H1 (cell line): ENCODE measurements around the gene FAIM2. TPM values are rescaled to one million over a fixed set of nuclear protein-coding genes. Genes with fewer than 3 reads are reported as not detected.
A peak's percentile ranks its signal among the peaks of the same experiment; 100 is the strongest.

Experiments
- CTCF ChIA-PET: fragments of 300-600 bp; sonication (Branson Sonifier 250); formaldehyde crosslinking; loops from one replicate; lab custom pipeline; 2021; ENCODE audit not compliant: partially characterized antibody; lab: Charles Lee
- POLR2A ChIA-PET: fragments of 300-600 bp; sonication (Branson Sonifier 250); formaldehyde crosslinking; loops from one replicate; lab custom pipeline; 2021; ENCODE audit warnings: inconsistent platforms; ENCODE audit not compliant: partially characterized antibody; lab: Charles Lee
- DNase-seq, 2 experiments: peaks; one replicate each; pipeline versions ENCODE4 v3.0.0 to v3.0.0-alpha.2; 2010 to 2022; ENCODE audit warnings: low spot score in 2 of 2, low read depth in 1 of 2, mixed read lengths in 1 of 2
- FAIRE-seq: peaks from 2 replicates; lab custom pipeline; 2011; peaks lifted over from hg19 to GRCh38; lab: Jason Lieb, UNC
- H2AFZ ChIP-seq: 2 replicates; pipeline ENCODE4 v1.8.1; 2012; ENCODE audit warnings: low read length, inconsistent platforms
- H2AK5ac ChIP-seq: 2 replicates; pipeline ENCODE4 v1.6.1; 2013; ENCODE audit warnings: low read depth, low read length
- H2BK120ac ChIP-seq: replicated peaks from 2 replicates; pipeline ENCODE3; 2013; ENCODE audit warnings: low read depth, low read length, inconsistent platforms
- H2BK12ac ChIP-seq: 2 replicates; pipeline ENCODE4 v1.6.1; 2013; ENCODE audit warnings: low read depth, low read length
- H2BK15ac ChIP-seq: 2 replicates; pipeline ENCODE4 v1.6.1; 2013; ENCODE audit warnings: low read length
- H2BK20ac ChIP-seq: 2 replicates; pipeline ENCODE4 v1.6.1; 2013; ENCODE audit warnings: low read length
- H2BK5ac ChIP-seq: 2 replicates; pipeline ENCODE4 v1.6.1; 2013; ENCODE audit warnings: low read depth, low read length
- H3K14ac ChIP-seq: 2 replicates; pipeline ENCODE4 v1.6.1; 2013; ENCODE audit warnings: inconsistent platforms; ENCODE audit not compliant: insufficient read length
- H3K18ac ChIP-seq: 2 replicates; pipeline ENCODE4 v1.6.1; 2013; ENCODE audit warnings: low read length; ENCODE audit errors: extremely low read depth
- H3K23ac ChIP-seq: 2 replicates; pipeline ENCODE4 v1.6.1; 2013; ENCODE audit warnings: inconsistent platforms; ENCODE audit not compliant: insufficient read length
- H3K23me2 ChIP-seq: 2 replicates; pipeline ENCODE4 v1.6.1; 2013; ENCODE audit warnings: low read depth, low read length
- H3K27ac ChIP-seq: 2 replicates; pipeline ENCODE4 v1.6.1; 2011; ENCODE audit warnings: low read depth, low read length, inconsistent platforms
- H3K27me3 ChIP-seq, 4 experiments: replicated peaks in 1 of 4; 1 replicate in 1 of 4; 2 replicates in 3 of 4; pipeline versions ENCODE4 v1.6.1 to v1.8.1; 2011 to 2013; ENCODE audit warnings: low read length in 3 of 4, mild to moderate bottlenecking in 3 of 4, inconsistent platforms in 2 of 4, mixed read lengths in 2 of 4, moderate library complexity in 1 of 4; ENCODE audit not compliant: control insufficient read depth in 3 of 4, insufficient read depth in 3 of 4; ENCODE audit errors: extremely low read depth in 1 of 4
- H3K36me3 ChIP-seq, 4 experiments: 2 replicates each; pipeline versions ENCODE4 v1.6.1 to v1.8.1; 2011 to 2013; ENCODE audit warnings: mild to moderate bottlenecking in 4 of 4, low read length in 3 of 4, moderate library complexity in 2 of 4, control low read depth in 1 of 4, inconsistent platforms in 1 of 4; ENCODE audit not compliant: insufficient read depth in 4 of 4, control insufficient read depth in 2 of 4
- H3K4ac ChIP-seq: replicated peaks from 2 replicates; pipeline ENCODE3; 2013; ENCODE audit warnings: low read length, low read depth, mixed read lengths, inconsistent platforms; ENCODE audit not compliant: insufficient read length
- H3K4me1 ChIP-seq, 4 experiments: replicated peaks in 1 of 4; 1 replicate in 1 of 4; 2 replicates in 3 of 4; pipeline versions ENCODE4 v1.6.1 to v1.8.1; 2011 to 2013; ENCODE audit warnings: low read length in 3 of 4, inconsistent platforms in 2 of 4, mixed read lengths in 1 of 4; ENCODE audit not compliant: insufficient read depth in 4 of 4, control insufficient read depth in 3 of 4
- H3K4me2 ChIP-seq, 2 experiments: 2 replicates each; pipeline versions ENCODE4 v1.6.1 to v1.8.1; 2011 to 2013; ENCODE audit warnings: low read depth in 2 of 2, low read length in 2 of 2, control low read depth in 1 of 2, inconsistent platforms in 1 of 2, mild to moderate bottlenecking in 1 of 2; ENCODE audit not compliant: insufficient read depth in 1 of 2
- H3K4me3 ChIP-seq, 4 experiments: fragments of 200-600, 300-600 bp in 1 of 4; sonication (generic), shearing (Covaris generic), sonication (Bioruptor Twin) in 1 of 4; 2 replicates each; pipeline versions ENCODE4 v1.5.1 to v1.8.1; 2011 to 2016; ENCODE audit warnings: low read length in 4 of 4, low read depth in 3 of 4, control low read depth in 2 of 4, inconsistent platforms in 2 of 4, mild to moderate bottlenecking in 2 of 4, mixed read lengths in 1 of 4, moderate library complexity in 1 of 4; ENCODE audit not compliant: insufficient read depth in 2 of 4; ENCODE audit errors: extremely low read depth in 1 of 4
- H3K56ac ChIP-seq: replicated peaks from 2 replicates; pipeline ENCODE3; 2013; ENCODE audit warnings: low read depth, mild to moderate bottlenecking, mixed read lengths, low read length, inconsistent platforms; ENCODE audit not compliant: insufficient read length
- H3K79me1 ChIP-seq: 2 replicates; pipeline ENCODE4 v1.6.1; 2013; ENCODE audit warnings: low read depth, low read length, control low read depth
- H3K79me2 ChIP-seq, 2 experiments: 2 replicates each; pipeline versions ENCODE4 v1.6.1 to v1.8.1; 2012 to 2013; ENCODE audit warnings: low read length in 2 of 2, mild to moderate bottlenecking in 2 of 2, inconsistent platforms in 1 of 2; ENCODE audit not compliant: insufficient read depth in 2 of 2, control insufficient read depth in 1 of 2
- H3K9ac ChIP-seq, 4 experiments: replicated peaks in 1 of 4; 1 replicate in 1 of 4; 2 replicates in 3 of 4; pipeline versions ENCODE4 v1.6.1 to v1.8.1; 2011 to 2013; ENCODE audit warnings: low read depth in 3 of 4, low read length in 3 of 4, control low read depth in 2 of 4, mild to moderate bottlenecking in 2 of 4, moderate library complexity in 2 of 4, inconsistent platforms in 1 of 4; ENCODE audit errors: extremely low read depth in 1 of 4
- H3K9me3 ChIP-seq, 2 experiments: 2 replicates each; pipeline versions ENCODE4 v1.6.1 to v1.8.1; 2012 to 2013; ENCODE audit warnings: mild to moderate bottlenecking in 2 of 2, moderate library complexity in 2 of 2, control low read depth in 1 of 2, inconsistent platforms in 1 of 2, low read depth in 1 of 2, low read length in 1 of 2, mixed read lengths in 1 of 2; ENCODE audit not compliant: insufficient read depth in 2 of 2
- H4K20me1 ChIP-seq, 2 experiments: replicated peaks in 1 of 2; 2 replicates each; pipeline versions ENCODE3 to v1.8.1; 2011 to 2013; ENCODE audit warnings: inconsistent platforms in 2 of 2, low read length in 2 of 2, mild to moderate bottlenecking in 1 of 2; ENCODE audit not compliant: insufficient read depth in 2 of 2, control insufficient read depth in 1 of 2
- H4K5ac ChIP-seq: 2 replicates; pipeline ENCODE4 v1.6.1; 2013; ENCODE audit warnings: low read length, low read depth, mixed read lengths, inconsistent platforms; ENCODE audit not compliant: insufficient read length
- H4K8ac ChIP-seq: 2 replicates; pipeline ENCODE4 v1.8.0; 2013; ENCODE audit warnings: mild to moderate bottlenecking, moderate library complexity, low read length, inconsistent platforms; ENCODE audit not compliant: insufficient read depth; ENCODE audit errors: extremely low read depth
- H4K91ac ChIP-seq: replicated peaks from 2 replicates; pipeline ENCODE3; 2013; ENCODE audit warnings: low read length, mixed read lengths, inconsistent platforms; ENCODE audit not compliant: insufficient read length
- ASH2L ChIP-seq: fragments of 200-600, 300-600 bp; sonication (generic); IDR thresholded peaks from one replicate; pipeline ENCODE4 v1.7.1; 2017; ENCODE audit warnings: low read length
- CBX5 ChIP-seq: fragments of 300-800, 300-1000 bp; sonication (generic); IDR thresholded peaks from 2 replicates; pipeline ENCODE4 v1.7.1; 2016; ENCODE audit warnings: antibody characterized with exemption, low read length, low read depth
- CREB1 ChIP-seq: IDR thresholded peaks from 2 replicates; pipeline ENCODE4 v1.6.1; 2012; ENCODE audit warnings: inconsistent platforms
- E2F6 ChIP-seq: IDR thresholded peaks from 2 replicates; pipeline ENCODE4 v1.6.1; 2012; ENCODE audit warnings: inconsistent platforms
- PHF8 ChIP-seq: fragments of 200-600 bp; sonication (generic); conservative IDR thresholded peaks from 2 replicates; pipeline ENCODE4 v1.7.1; 2012; ENCODE audit warnings: low read depth, mild to moderate bottlenecking, inconsistent platforms, low read length, moderate library complexity
- POLR2A ChIP-seq, 2 experiments: IDR thresholded peaks; 1 replicate in 1 of 2; 2 replicates in 1 of 2; pipeline ENCODE4 v1.6.1; 2011; ENCODE audit warnings: low read depth in 2 of 2, low read length in 2 of 2, mild to moderate bottlenecking in 2 of 2; ENCODE audit errors: control extremely low read depth in 1 of 2
- POLR2AphosphoS5 ChIP-seq: IDR thresholded peaks from 2 replicates; pipeline ENCODE4 v1.6.1; 2011; ENCODE audit warnings: low read depth, low read length
- SIX5 ChIP-seq: IDR thresholded peaks from 2 replicates; pipeline ENCODE4 v1.6.1; 2011; ENCODE audit warnings: mild to moderate bottlenecking, low read depth, low read length
- SP1 ChIP-seq: IDR thresholded peaks from 2 replicates; pipeline ENCODE4 v1.6.1; 2011; ENCODE audit warnings: low read depth, low read length
- SP2 ChIP-seq: IDR thresholded peaks from 2 replicates; pipeline ENCODE4 v1.6.1; 2012; ENCODE audit warnings: mild to moderate bottlenecking, low read length, inconsistent platforms
- SP4 ChIP-seq: IDR thresholded peaks from 2 replicates; pipeline ENCODE4 v1.6.1; 2012; ENCODE audit warnings: low read length, inconsistent platforms
- TAF1 ChIP-seq: IDR thresholded peaks from 2 replicates; pipeline ENCODE4 v1.6.1; 2011; ENCODE audit warnings: mild to moderate bottlenecking, low read depth, low read length
- YY1 ChIP-seq: IDR thresholded peaks from 2 replicates; pipeline ENCODE4 v1.6.1; 2011; ENCODE audit warnings: low read depth, mild to moderate bottlenecking, low read length
- WGBS, 2 experiments: shearing (Covaris generic) in 1 of 2; methylation state at CpG; one replicate each; pipeline versions ENCODE4 v1.1.6 to v1.1.7; 2013 to 2015; ENCODE audit warnings: low lambda C conversion rate in 2 of 2, mixed read lengths in 2 of 2, inconsistent platforms in 1 of 2, low coverage in 1 of 2, missing lambda C conversion rate in 1 of 2; ENCODE audit not compliant: insufficient replicate concordance in 2 of 2, insufficient coverage in 1 of 2, insufficient read length in 1 of 2; ENCODE audit errors: extremely low coverage in 1 of 2, missing lambda C conversion rate in 1 of 2; 5-methylcytosine and 5-hydroxymethylcytosine counted together
- polyA plus RNA-seq, 7 experiments: library from polyadenylated mRNA; depleted of rRNA in 3 of 7; stranded (reverse) in 5 of 7; unstranded in 2 of 7; fragments of >200 nt in 5 of 7; fragments of 200-250 nt in 2 of 7; gene quantifications; 1 replicate in 5 of 7; 2 replicates in 1 of 7; 4 replicates in 1 of 7; pipeline versions ENCODE4 v1.2.1 to v1.2.3, GENCODE V29; 2011 to 2013; ENCODE audit warnings: missing spikeins in 2 of 7, mixed read lengths in 2 of 7
- total RNA-seq: library from RNA; stranded (reverse); fragmentation: NEBNext Ultra II Directional; extraction: Animal tissue kit (Norgen Biotek cat#: 25700); gene quantifications from 2 replicates; pipeline ENCODE4 v1.2.1, GENCODE V29; 2021

Gene FAIM2
- total and polyA plus RNA-seq, 2 of the 8 experiments (the other 6 are each of a cell fraction or from before 2014, with no cell fraction given): 0.89 to 1.3 TPM

- no peak for FAIRE-seq
- Histone ChIP-seq H3K4me3 (no peak overlapping the region), H2BK120ac (no peak overlapping the region), H3K4me1 (peaks cover 0 to 25% (median 13%) of the 10 kb centered on the region in 4 experiments; a peak in 6 of 7 replicates), H3K9ac (no peak overlapping the region), H4K5ac (peak overlapping the region; percentile 51), H3K79me1 (no peaks in the 10 kb centered on the region; the same call in 1 of the 2 replicates), H3K4ac (no peak overlapping the region), H4K20me1 (peaks cover 0 to 15% of the 10 kb centered on the region in 2 experiments), H2BK20ac (no peak overlapping the region), H2BK12ac (no peak overlapping the region; the same call in 1 of the 2 replicates), H3K9me3 (peaks cover 0 to 7% of the 10 kb centered on the region in 2 experiments; a peak in 1 of 4 replicates), H4K8ac (no peak overlapping the region), H3K18ac (no peak overlapping the region; the same call in 1 of the 2 replicates), H3K14ac (no peak overlapping the region), H3K36me3 (no peaks in the 10 kb centered on the region), H2BK5ac (no peak overlapping the region), H3K4me2 (0 out of 4 replicates have a peak overlapping the region, but pooled peaks of 1 of the 2 experiments have one; percentile 25), H2AK5ac (no peak overlapping the region), H3K27me3 (no peaks in the 10 kb centered on the region; a peak in 1 of 7 replicates), H3K79me2 (no peaks in the 10 kb centered on the region), H3K23me2 (peaks cover 3% of the 10 kb centered on the region; the same call in 1 of the 2 replicates), H3K56ac (no peak overlapping the region), H3K27ac (no peak overlapping the region), H3K23ac (no peak overlapping the region), H2AFZ (no peak overlapping the region), H4K91ac (no peak overlapping the region), H2BK15ac (no peak overlapping the region)
- no peak for DNase-seq
- 89% methylated on average over 11 of the region's 16 CpGs; no CpG with 5 or more reads in 1 of the 2 experiments for WGBS, 2 experiments
- CTCF ChIA-PET: interaction anchor here (0.7 to 5.0 kb wide), 11 partner anchors 8 to 119 kb away, joined by 3 to 35 read pairs (median 4); no protein-coding TSS in a partner anchor
- POLR2A ChIA-PET: interaction anchor here (0.6 to 2.8 kb wide), 2 partner anchors 9 to 113 kb away, joined by 3 to 8 read pairs; no protein-coding TSS in a partner anchor
- no peak for TF ChIP-seq POLR2AphosphoS5
- TF ChIP-seq CBX5: no peak
- TF ChIP-seq SP4: no peak
- TF ChIP-seq POLR2A (IDR thresholded peaks at IDR 0.05; ENCODE audit: control extremely low read depth in 1 of 2, low read depth in 2 of 2, low read length in 2 of 2): no peak
- no peak for TF ChIP-seq CREB1
- TF ChIP-seq YY1: no peak
- TF ChIP-seq SP2: no peak
- no peak for TF ChIP-seq PHF8
- TF ChIP-seq ASH2L: no peak
- no peak for TF ChIP-seq SIX5
- no peak for TF ChIP-seq TAF1
- no peak for TF ChIP-seq SP1
- no peak for TF ChIP-seq E2F6
Measured at GRCh38 chr12:49881415-49882247, 22.1 kb downstream of the FAIM2 start.
